Endothelial cell of umbilical vein (primary cell): ENCODE measurements around the gene PCGF3. TPM values are rescaled to one million over a fixed set of nuclear protein-coding genes. Genes with fewer than 3 reads are reported as not detected.

ENCODE experiments used
- BruUV-seq: library from RNA; stranded (reverse); fragments of 400-500 nt; replicated peaks from 2 replicates; lab custom pipeline; 2021; lab: Mats Ljungman, UMichigan
- CTCF ChIA-PET: fragments of 300-600, 350-600 bp; sonication (Branson Sonifier 250); formaldehyde crosslinking; loops from one replicate; lab custom pipeline; 2021; ENCODE audit warnings: antibody characterized with exemption, inconsistent platforms; lab: Charles Lee
- POLR2A ChIA-PET: fragments of 300-600, 350-600 bp; sonication (Branson Sonifier 250); formaldehyde crosslinking; loops from one replicate; lab custom pipeline; 2021; ENCODE audit warnings: antibody characterized with exemption, inconsistent platforms; lab: Charles Lee
- DNase-seq: peaks from one replicate; pipeline ENCODE4 v3.0.0-alpha.2; 2011; ENCODE audit warnings: low read depth, low spot score
- FAIRE-seq: peaks from 2 replicates; lab custom pipeline; 2011; peaks lifted over from hg19 to GRCh38; lab: Jason Lieb, UNC
- H2AFZ ChIP-seq: 2 replicates; pipeline ENCODE4 v1.6.0; 2012; ENCODE audit warnings: low read depth, low read length, control low read depth, inconsistent platforms
- H3K27ac ChIP-seq: 2 replicates; pipeline ENCODE4 v1.5.1; 2011; ENCODE audit warnings: low read depth, mild to moderate bottlenecking, control low read depth, low read length, moderate library complexity; ENCODE audit not compliant: insufficient read depth
- H3K27me3 ChIP-seq, 2 experiments: 2 replicates each; pipeline versions ENCODE4 v1.6.0 to v1.6.1; 2011; ENCODE audit warnings: low read length in 2 of 2, mixed read lengths in 1 of 2; ENCODE audit not compliant: control insufficient read depth in 2 of 2, insufficient read depth in 2 of 2
- H3K36me3 ChIP-seq, 2 experiments: 2 replicates in 1 of 2; 3 replicates in 1 of 2; pipeline ENCODE4 v1.5.1; 2011; ENCODE audit warnings: low read length in 2 of 2, mild to moderate bottlenecking in 1 of 2, moderate library complexity in 1 of 2; ENCODE audit not compliant: control insufficient read depth in 2 of 2, insufficient read depth in 2 of 2; ENCODE audit errors: extremely low read depth in 1 of 2
- H3K4me1 ChIP-seq: 3 replicates; pipeline ENCODE4 v1.5.1; 2011; ENCODE audit warnings: mild to moderate bottlenecking, low read length; ENCODE audit not compliant: control insufficient read depth, insufficient read depth; ENCODE audit errors: extremely low read depth
- H3K4me2 ChIP-seq: 2 replicates; pipeline ENCODE4 v1.6.1; 2011; ENCODE audit warnings: low read length, control low read depth, mixed read lengths; ENCODE audit not compliant: insufficient read depth
- H3K4me3 ChIP-seq, 3 experiments: fragments of 200-600 bp in 1 of 3; sonication (generic), shearing (Covaris generic) in 1 of 3; replicated peaks in 1 of 3; 2 replicates each; pipeline ENCODE4 v1.5.1; 2011 to 2016; ENCODE audit warnings: control low read depth in 3 of 3, low read length in 3 of 3, mild to moderate bottlenecking in 2 of 3, inconsistent platforms in 1 of 3, low read depth in 1 of 3, moderate library complexity in 1 of 3; ENCODE audit not compliant: insufficient read depth in 1 of 3
- H3K79me2 ChIP-seq: 2 replicates; pipeline ENCODE4 v1.6.0; 2012; ENCODE audit warnings: low read length, inconsistent platforms; ENCODE audit not compliant: control insufficient read depth, insufficient read depth
- H3K9ac ChIP-seq: replicated peaks from 2 replicates; pipeline ENCODE3; 2011; ENCODE audit warnings: low read length, control low read depth; ENCODE audit not compliant: insufficient read depth; ENCODE audit errors: extremely low read depth
- H3K9me1 ChIP-seq: replicated peaks from 3 replicates; pipeline ENCODE4 v1.6.0; 2011; ENCODE audit warnings: mild to moderate bottlenecking, low read length; ENCODE audit not compliant: control insufficient read depth, insufficient read depth; ENCODE audit errors: extremely low read depth
- H3K9me3 ChIP-seq: replicated peaks from 2 replicates; pipeline ENCODE4 v1.5.1; 2012; ENCODE audit warnings: low read length, inconsistent platforms; ENCODE audit not compliant: control insufficient read depth, insufficient read depth
- H4K20me1 ChIP-seq: replicated peaks from 2 replicates; pipeline ENCODE3; 2011; ENCODE audit warnings: mild to moderate bottlenecking, low read length; ENCODE audit not compliant: control insufficient read depth, insufficient read depth; ENCODE audit errors: extremely low read depth
- CTCF ChIP-seq, 2 donors: IDR thresholded peaks; 1 replicate in 1 of 2; 2 replicates in 1 of 2; pipeline ENCODE4 v1.5.1; 2011; ENCODE audit warnings: low read length in 2 of 2, mild to moderate bottlenecking in 2 of 2, moderate library complexity in 2 of 2, control low read depth in 1 of 2, inconsistent platforms in 1 of 2, low read depth in 1 of 2; ENCODE audit not compliant: insufficient read depth in 1 of 2; ENCODE audit errors: extremely low read depth in 1 of 2
- EZH2 ChIP-seq: IDR thresholded peaks from 2 replicates; pipeline ENCODE4 v1.6.1; 2012; ENCODE audit warnings: borderline replicate concordance, low read depth, mild to moderate bottlenecking, moderate library complexity, low read length, inconsistent platforms; ENCODE audit not compliant: severe bottlenecking
- FOS ChIP-seq: IDR thresholded peaks from 2 replicates; pipeline ENCODE4 v1.6.1; 2011; ENCODE audit warnings: mild to moderate bottlenecking, low read length, moderate library complexity, borderline replicate concordance; ENCODE audit not compliant: insufficient read depth
- GATA2 ChIP-seq: IDR thresholded peaks from 2 replicates; pipeline ENCODE4 v1.7.0; 2011; ENCODE audit warnings: low read depth, mild to moderate bottlenecking, moderate library complexity, mixed read lengths, low read length; ENCODE audit not compliant: insufficient read length, insufficient read depth
- JUN ChIP-seq: IDR thresholded peaks from 2 replicates; pipeline ENCODE4 v1.6.1; 2011; ENCODE audit warnings: borderline replicate concordance, low read depth; ENCODE audit not compliant: insufficient read length, insufficient read depth
- MYC ChIP-seq: IDR thresholded peaks from one replicate; pipeline ENCODE4 v1.6.1; 2011; ENCODE audit warnings: mild to moderate bottlenecking, low read depth, low read length
- POLR2A ChIP-seq: IDR thresholded peaks from 2 replicates; pipeline ENCODE4 v1.6.1; 2012; ENCODE audit warnings: low read depth, mild to moderate bottlenecking, control low read depth, low read length
- POLR2AphosphoS5 ChIP-seq: IDR thresholded peaks from 2 replicates; pipeline ENCODE4 v1.6.1; 2012; ENCODE audit warnings: low read depth, mild to moderate bottlenecking, control low read depth, low read length, moderate library complexity; ENCODE audit not compliant: insufficient read depth
- dilution Hi-C: fragments of 300-500 bp; cut with MboI; formaldehyde crosslinking; loops from one replicate; pipeline ENCODE4 v1.15.0; 2019; ENCODE audit warnings: low sequenced_read_pairs; ENCODE audit not compliant: extremely low pct_ligation_motif_present
- intact Hi-C: fragments of 100-400 bp; cut with micrococcal nuclease; formaldehyde crosslinking; loops from one replicate; pipeline ENCODE4 v1.10.0; 2022
- polyA plus RNA-seq, 4 experiments: library from polyadenylated mRNA; depleted of rRNA in 3 of 4; stranded (reverse) in 3 of 4; unstranded in 1 of 4; fragments of >200 nt; gene quantifications; 2 replicates each; pipeline versions ENCODE4 v1.2.1 to v1.2.3, GENCODE V29; 2011 to 2012; ENCODE audit warnings: missing spikeins in 1 of 4
- total RNA-seq: library from RNA; stranded (reverse); gene quantifications from 2 replicates; pipeline ENCODE4 v1.2.3, GENCODE V29; 2021
- TF ChIP-seq, protein P1 (sequence below): IDR thresholded peaks from 2 replicates; pipeline ENCODE4 v1.6.1; 2011; ENCODE audit not compliant: insufficient read depth, insufficient read length

The PCGF3 gene
- total and polyA plus RNA-seq, 2 donors (not counting 3 experiments of a cell fraction or from before 2014, with no cell fraction given): 70.2 to 91.8 TPM

DNA sequence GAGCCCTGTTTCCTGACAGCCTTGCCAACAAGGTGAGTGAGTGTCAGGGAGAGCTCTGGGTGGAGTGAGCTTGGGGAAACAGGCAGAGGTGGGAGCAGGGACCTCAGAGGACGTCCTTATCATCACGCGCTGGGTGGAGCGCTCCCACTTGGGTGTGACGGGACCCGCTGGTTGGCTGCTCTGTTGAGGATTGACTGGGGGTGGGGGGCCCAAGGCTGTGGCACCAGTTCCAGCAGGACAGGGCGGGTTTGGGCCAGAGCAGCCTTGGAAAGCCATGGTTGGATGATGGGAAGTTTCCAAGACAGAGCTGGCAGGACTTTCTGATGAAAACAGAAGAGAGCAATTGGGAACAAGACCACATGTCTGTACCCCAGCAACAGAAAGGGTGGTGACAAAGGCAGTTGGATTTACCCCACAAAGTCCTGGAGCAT, 3.0 kb upstream of the PCGF3 start:
- dilution Hi-C loops (no loop called here), intact Hi-C loops (no loop called here)
- Histone ChIP-seq H3K4me3 (no peak overlapping the region), H3K9me1 (no peaks in the 10 kb centered on the region), H4K20me1 (no peaks in the 10 kb centered on the region), H3K36me3 (no peaks in the 10 kb centered on the region), H3K9ac (no peak overlapping the region), H3K4me2 (no peak overlapping the region), H2AFZ (no peak overlapping the region), H3K4me1 (peaks cover 7% of the 10 kb centered on the region), H3K27ac (no peak overlapping the region), H3K27me3 (no peaks in the 10 kb centered on the region), H3K79me2 (peaks cover 15% of the 10 kb centered on the region), H3K9me3 (no peaks in the 10 kb centered on the region)
- FAIRE-seq (no peak), DNase-seq (no peak)
- ChIA-PET CTCF (interaction anchor here (1.1 to 1.4 kb wide), 2 partner anchors 16 to 18 kb away, joined by 3 to 9 read pairs; no protein-coding TSS in a partner anchor), POLR2A (no interaction called here)
- BruUV-seq: no TSS peak
- no peak for TF ChIP-seq GATA2
- no peak for TF ChIP-seq POLR2A
- TF ChIP-seq POLR2AphosphoS5: no peak
- TF ChIP-seq, protein P1, sequence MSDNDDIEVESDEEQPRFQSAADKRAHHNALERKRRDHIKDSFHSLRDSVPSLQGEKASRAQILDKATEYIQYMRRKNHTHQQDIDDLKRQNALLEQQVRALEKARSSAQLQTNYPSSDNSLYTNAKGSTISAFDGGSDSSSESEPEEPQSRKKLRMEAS: no peak

GRCh38 chr4:703336-704197, 2.1 kb upstream of the PCGF3 start:
- dilution Hi-C loops: no loop called here

More at GRCh38 chr4:703336-704197, 2.1 kb upstream of the PCGF3 start:
- ChIA-PET CTCF (interaction anchor here (1.4 kb wide), 1 partner anchor 19 kb away, joined by 9 read pairs; no protein-coding TSS in a partner anchor), POLR2A (no interaction called here)
- TF ChIP-seq EZH2 (no peak), MYC (no peak), FOS (no peak), JUN (no peak), CTCF (IDR thresholded peaks at IDR 0.05; ENCODE audit: extremely low read depth in 1 of 2, insufficient read depth in 1 of 2, low read depth in 1 of 2, low read length in 2 of 2) (no peak), POLR2A (no peak), POLR2AphosphoS5 (no peak), GATA2 (no peak)
- TF ChIP-seq, protein P1: no peak
- no peak for DNase-seq
- H3K36me3 ChIP-seq: peaks cover 0 to under 1% of the 10 kb centered on the region in 2 experiments
- no peaks in the 10 kb centered on the region for H3K9me3 ChIP-seq
- intact Hi-C loops: no loop called here
- no peak overlapping the region for H3K9ac ChIP-seq
- BruUV-seq: no TSS peak
- no peaks in the 10 kb centered on the region for H3K27me3 ChIP-seq
- no peak for FAIRE-seq
- no peaks in the 10 kb centered on the region for H3K9me1 ChIP-seq
- no peak overlapping the region for H3K27ac ChIP-seq
- peaks cover 23% of the 10 kb centered on the region for H3K79me2 ChIP-seq
- H4K20me1 ChIP-seq: no peaks in the 10 kb centered on the region
- peaks cover 11% of the 10 kb centered on the region for H3K4me1 ChIP-seq
- no peak overlapping the region for H3K4me3 ChIP-seq
- H2AFZ ChIP-seq: no peak overlapping the region
- no peak overlapping the region for H3K4me2 ChIP-seq
